Endothelial cell of umbilical vein (primary cell): ENCODE results near the gene CTF1. TPM values are rescaled to one million over a fixed set of nuclear protein-coding genes. Genes with fewer than 3 reads are reported as not detected.

Experiments used
- BruUV-seq: library from RNA; stranded (reverse); fragments of 400-500 nt; replicated peaks from 2 replicates; lab custom pipeline; 2021; lab: Mats Ljungman, UMichigan
- CTCF ChIA-PET: fragments of 300-600, 350-600 bp; sonication (Branson Sonifier 250); formaldehyde crosslinking; loops from one replicate; lab custom pipeline; 2021; ENCODE audit warnings: antibody characterized with exemption, inconsistent platforms; lab: Charles Lee
- POLR2A ChIA-PET: fragments of 300-600, 350-600 bp; sonication (Branson Sonifier 250); formaldehyde crosslinking; loops from one replicate; lab custom pipeline; 2021; ENCODE audit warnings: antibody characterized with exemption, inconsistent platforms; lab: Charles Lee
- DNase-seq: peaks from one replicate; pipeline ENCODE4 v3.0.0-alpha.2; 2011; ENCODE audit warnings: low read depth, low spot score
- FAIRE-seq: peaks from 2 replicates; lab custom pipeline; 2011; peaks lifted over from hg19 to GRCh38; lab: Jason Lieb, UNC
- H2AFZ ChIP-seq: 2 replicates; pipeline ENCODE4 v1.6.0; 2012; ENCODE audit warnings: low read depth, low read length, control low read depth, inconsistent platforms
- H3K27ac ChIP-seq: 2 replicates; pipeline ENCODE4 v1.5.1; 2011; ENCODE audit warnings: low read depth, mild to moderate bottlenecking, control low read depth, low read length, moderate library complexity; ENCODE audit not compliant: insufficient read depth
- H3K27me3 ChIP-seq, 2 experiments: 2 replicates each; pipeline versions ENCODE4 v1.6.0 to v1.6.1; 2011; ENCODE audit warnings: low read length in 2 of 2, mixed read lengths in 1 of 2; ENCODE audit not compliant: control insufficient read depth in 2 of 2, insufficient read depth in 2 of 2
- H3K36me3 ChIP-seq, 2 experiments: 2 replicates in 1 of 2; 3 replicates in 1 of 2; pipeline ENCODE4 v1.5.1; 2011; ENCODE audit warnings: low read length in 2 of 2, mild to moderate bottlenecking in 1 of 2, moderate library complexity in 1 of 2; ENCODE audit not compliant: control insufficient read depth in 2 of 2, insufficient read depth in 2 of 2; ENCODE audit errors: extremely low read depth in 1 of 2
- H3K4me1 ChIP-seq: 3 replicates; pipeline ENCODE4 v1.5.1; 2011; ENCODE audit warnings: mild to moderate bottlenecking, low read length; ENCODE audit not compliant: control insufficient read depth, insufficient read depth; ENCODE audit errors: extremely low read depth
- H3K4me2 ChIP-seq: 2 replicates; pipeline ENCODE4 v1.6.1; 2011; ENCODE audit warnings: low read length, control low read depth, mixed read lengths; ENCODE audit not compliant: insufficient read depth
- H3K4me3 ChIP-seq, 3 experiments: fragments of 200-600 bp in 1 of 3; sonication (generic), shearing (Covaris generic) in 1 of 3; replicated peaks in 1 of 3; 2 replicates each; pipeline ENCODE4 v1.5.1; 2011 to 2016; ENCODE audit warnings: control low read depth in 3 of 3, low read length in 3 of 3, mild to moderate bottlenecking in 2 of 3, inconsistent platforms in 1 of 3, low read depth in 1 of 3, moderate library complexity in 1 of 3; ENCODE audit not compliant: insufficient read depth in 1 of 3
- H3K79me2 ChIP-seq: 2 replicates; pipeline ENCODE4 v1.6.0; 2012; ENCODE audit warnings: low read length, inconsistent platforms; ENCODE audit not compliant: control insufficient read depth, insufficient read depth
- H3K9ac ChIP-seq: replicated peaks from 2 replicates; pipeline ENCODE3; 2011; ENCODE audit warnings: low read length, control low read depth; ENCODE audit not compliant: insufficient read depth; ENCODE audit errors: extremely low read depth
- H3K9me1 ChIP-seq: replicated peaks from 3 replicates; pipeline ENCODE4 v1.6.0; 2011; ENCODE audit warnings: mild to moderate bottlenecking, low read length; ENCODE audit not compliant: control insufficient read depth, insufficient read depth; ENCODE audit errors: extremely low read depth
- H3K9me3 ChIP-seq: replicated peaks from 2 replicates; pipeline ENCODE4 v1.5.1; 2012; ENCODE audit warnings: low read length, inconsistent platforms; ENCODE audit not compliant: control insufficient read depth, insufficient read depth
- H4K20me1 ChIP-seq: replicated peaks from 2 replicates; pipeline ENCODE3; 2011; ENCODE audit warnings: mild to moderate bottlenecking, low read length; ENCODE audit not compliant: control insufficient read depth, insufficient read depth; ENCODE audit errors: extremely low read depth
- CTCF ChIP-seq, 2 donors: IDR thresholded peaks; 1 replicate in 1 of 2; 2 replicates in 1 of 2; pipeline ENCODE4 v1.5.1; 2011; ENCODE audit warnings: low read length in 2 of 2, mild to moderate bottlenecking in 2 of 2, moderate library complexity in 2 of 2, control low read depth in 1 of 2, inconsistent platforms in 1 of 2, low read depth in 1 of 2; ENCODE audit not compliant: insufficient read depth in 1 of 2; ENCODE audit errors: extremely low read depth in 1 of 2
- EZH2 ChIP-seq: IDR thresholded peaks from 2 replicates; pipeline ENCODE4 v1.6.1; 2012; ENCODE audit warnings: borderline replicate concordance, low read depth, mild to moderate bottlenecking, moderate library complexity, low read length, inconsistent platforms; ENCODE audit not compliant: severe bottlenecking
- FOS ChIP-seq: IDR thresholded peaks from 2 replicates; pipeline ENCODE4 v1.6.1; 2011; ENCODE audit warnings: mild to moderate bottlenecking, low read length, moderate library complexity, borderline replicate concordance; ENCODE audit not compliant: insufficient read depth
- GATA2 ChIP-seq: IDR thresholded peaks from 2 replicates; pipeline ENCODE4 v1.7.0; 2011; ENCODE audit warnings: low read depth, mild to moderate bottlenecking, moderate library complexity, mixed read lengths, low read length; ENCODE audit not compliant: insufficient read length, insufficient read depth
- JUN ChIP-seq: IDR thresholded peaks from 2 replicates; pipeline ENCODE4 v1.6.1; 2011; ENCODE audit warnings: borderline replicate concordance, low read depth; ENCODE audit not compliant: insufficient read length, insufficient read depth
- MAX ChIP-seq: IDR thresholded peaks from 2 replicates; pipeline ENCODE4 v1.6.1; 2011; ENCODE audit not compliant: insufficient read depth, insufficient read length
- MYC ChIP-seq: IDR thresholded peaks from one replicate; pipeline ENCODE4 v1.6.1; 2011; ENCODE audit warnings: mild to moderate bottlenecking, low read depth, low read length
- POLR2A ChIP-seq: IDR thresholded peaks from 2 replicates; pipeline ENCODE4 v1.6.1; 2012; ENCODE audit warnings: low read depth, mild to moderate bottlenecking, control low read depth, low read length
- POLR2AphosphoS5 ChIP-seq: IDR thresholded peaks from 2 replicates; pipeline ENCODE4 v1.6.1; 2012; ENCODE audit warnings: low read depth, mild to moderate bottlenecking, control low read depth, low read length, moderate library complexity; ENCODE audit not compliant: insufficient read depth
- dilution Hi-C: fragments of 300-500 bp; cut with MboI; formaldehyde crosslinking; loops from one replicate; pipeline ENCODE4 v1.15.0; 2019; ENCODE audit warnings: low sequenced_read_pairs; ENCODE audit not compliant: extremely low pct_ligation_motif_present
- intact Hi-C: fragments of 100-400 bp; cut with micrococcal nuclease; formaldehyde crosslinking; loops from one replicate; pipeline ENCODE4 v1.10.0; 2022
- polyA plus RNA-seq, 4 experiments: library from polyadenylated mRNA; depleted of rRNA in 3 of 4; stranded (reverse) in 3 of 4; unstranded in 1 of 4; fragments of >200 nt; gene quantifications; 2 replicates each; pipeline versions ENCODE4 v1.2.1 to v1.2.3, GENCODE V29; 2011 to 2012; ENCODE audit warnings: missing spikeins in 1 of 4
- total RNA-seq: library from RNA; stranded (reverse); gene quantifications from 2 replicates; pipeline ENCODE4 v1.2.3, GENCODE V29; 2021

The CTF1 gene
- total and polyA plus RNA-seq, 2 donors (not counting 3 experiments of a cell fraction or from before 2014, with no cell fraction given), result 1.5 to 4.7 TPM

- Histone ChIP-seq H3K9me1 (no peaks in the 10 kb centered on the region), H3K4me1 (peaks cover 24% of the 10 kb centered on the region), H3K9ac (no peak overlapping the region), H3K27me3 (no peaks in the 10 kb centered on the region), H3K9me3 (no peaks in the 10 kb centered on the region), H3K27ac (peak overlapping the region; percentile 83), H2AFZ (peak overlapping the region; percentile 42), H3K36me3 (no peaks in the 10 kb centered on the region), H4K20me1 (no peaks in the 10 kb centered on the region), H3K4me2 (peak overlapping the region; percentile 20), H3K4me3 (no peak overlapping the region), H3K79me2 (no peaks in the 10 kb centered on the region)
- POLR2A ChIA-PET, result no interaction called here
- no peak for DNase-seq
- BruUV-seq, result TSS peak; percentile 34
- no peak for FAIRE-seq
- dilution Hi-C loops, result no loop called here
- intact Hi-C loops, result no loop called here
- no peak for TF ChIP-seq FOS
- TF ChIP-seq POLR2AphosphoS5, result no peak
- TF ChIP-seq MYC, result no peak
- no peak for TF ChIP-seq JUN
- no peak for TF ChIP-seq GATA2
- no peak for TF ChIP-seq POLR2A
- TF ChIP-seq MAX, result no peak
- no peak for TF ChIP-seq CTCF (IDR thresholded peaks at IDR 0.05; ENCODE audit: extremely low read depth in 1 of 2, insufficient read depth in 1 of 2, low read depth in 1 of 2, low read length in 2 of 2)
- TF ChIP-seq EZH2, result no peak
- CTCF ChIA-PET, result interaction anchor here (1.5 kb wide), 1 partner anchor 59 kb away, joined by 6 read pairs; no protein-coding TSS in a partner anchor
These were observed 7.8 kb downstream of the CTF1 start for GRCh38 chr16:30904114-30904780.
